GM12878 (cell line): ENCODE results near the gene HS6ST1.

Source experiments
- FOXK2 ChIP-seq: fragments of 450-650 bp; IDR thresholded peaks from 2 replicates; pipeline ENCODE4 v1.6.1; 2017; ENCODE audit warnings: mild to moderate bottlenecking, moderate library complexity
- RCOR1 ChIP-seq: conservative IDR thresholded peaks from 2 replicates; pipeline ENCODE4 v1.6.1; 2012; ENCODE audit warnings: low read depth, low read length, improper control_type of control experiment
- ZNF207 ChIP-seq: fragments of 450-650 bp; IDR thresholded peaks from 2 replicates; pipeline ENCODE4 v1.6.1; 2014; ENCODE audit warnings: antibody characterized with exemption, mild to moderate bottlenecking, borderline replicate concordance

GRCh38 chr2:128302744-128303067 lies 16.0 kb downstream of the HS6ST1 start:
- TF ChIP-seq FOXK2 (no peak), ZNF207 (no peak), RCOR1 (no peak)
